Astrocyte of the spinal cord (primary cell): ENCODE results near the gene TSPAN4.

Source experiments
- DNase-seq: peaks from one replicate; pipeline ENCODE4 v3.0.0; 2011; ENCODE audit warnings: low read depth, low spot score
- H3K4me3 ChIP-seq: 2 replicates; pipeline ENCODE4 v1.5.1; 2011; ENCODE audit warnings: low read depth, mild to moderate bottlenecking, low read length, moderate library complexity
- in situ Hi-C: cut with HindIII; loops from 2 replicates; pipeline ENCODE4 v1.10.0; 2017; ENCODE audit warnings: low sequenced_read_pairs
- TF ChIP-seq, protein P1 (sequence below): IDR thresholded peaks from 2 replicates; pipeline ENCODE4 v1.5.1; 2012; ENCODE audit warnings: low read depth, mild to moderate bottlenecking, low read length, inconsistent platforms

TSPAN4 gene

DNA sequence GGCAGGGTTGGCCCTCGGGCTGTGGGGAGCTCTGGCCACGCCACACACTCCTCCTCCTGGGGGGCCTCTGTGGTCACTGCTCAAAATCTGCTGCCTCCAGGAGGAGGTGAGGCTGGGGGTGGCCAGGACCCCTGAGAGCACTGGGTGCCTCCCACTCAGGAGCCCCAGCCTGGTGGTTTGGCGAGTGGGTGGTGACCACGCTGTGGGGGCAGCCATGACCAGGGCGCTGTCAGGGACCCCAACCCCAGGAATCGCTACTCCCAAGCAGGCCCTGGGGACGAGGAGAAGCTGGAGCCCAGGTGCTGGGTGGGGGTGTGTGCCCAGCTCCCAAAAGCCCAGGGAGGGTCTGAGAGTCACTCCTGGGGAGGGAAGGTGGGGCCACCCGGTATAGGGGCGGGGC lies 30.1 kb downstream of the TSPAN4 start:
- in situ Hi-C loops, result no loop called here
- H3K4me3 ChIP-seq, result no peak overlapping the region
- DNase-seq, result no peak
- TF ChIP-seq, protein P1, sequence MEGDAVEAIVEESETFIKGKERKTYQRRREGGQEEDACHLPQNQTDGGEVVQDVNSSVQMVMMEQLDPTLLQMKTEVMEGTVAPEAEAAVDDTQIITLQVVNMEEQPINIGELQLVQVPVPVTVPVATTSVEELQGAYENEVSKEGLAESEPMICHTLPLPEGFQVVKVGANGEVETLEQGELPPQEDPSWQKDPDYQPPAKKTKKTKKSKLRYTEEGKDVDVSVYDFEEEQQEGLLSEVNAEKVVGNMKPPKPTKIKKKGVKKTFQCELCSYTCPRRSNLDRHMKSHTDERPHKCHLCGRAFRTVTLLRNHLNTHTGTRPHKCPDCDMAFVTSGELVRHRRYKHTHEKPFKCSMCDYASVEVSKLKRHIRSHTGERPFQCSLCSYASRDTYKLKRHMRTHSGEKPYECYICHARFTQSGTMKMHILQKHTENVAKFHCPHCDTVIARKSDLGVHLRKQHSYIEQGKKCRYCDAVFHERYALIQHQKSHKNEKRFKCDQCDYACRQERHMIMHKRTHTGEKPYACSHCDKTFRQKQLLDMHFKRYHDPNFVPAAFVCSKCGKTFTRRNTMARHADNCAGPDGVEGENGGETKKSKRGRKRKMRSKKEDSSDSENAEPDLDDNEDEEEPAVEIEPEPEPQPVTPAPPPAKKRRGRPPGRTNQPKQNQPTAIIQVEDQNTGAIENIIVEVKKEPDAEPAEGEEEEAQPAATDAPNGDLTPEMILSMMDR, result no peak

DNA sequence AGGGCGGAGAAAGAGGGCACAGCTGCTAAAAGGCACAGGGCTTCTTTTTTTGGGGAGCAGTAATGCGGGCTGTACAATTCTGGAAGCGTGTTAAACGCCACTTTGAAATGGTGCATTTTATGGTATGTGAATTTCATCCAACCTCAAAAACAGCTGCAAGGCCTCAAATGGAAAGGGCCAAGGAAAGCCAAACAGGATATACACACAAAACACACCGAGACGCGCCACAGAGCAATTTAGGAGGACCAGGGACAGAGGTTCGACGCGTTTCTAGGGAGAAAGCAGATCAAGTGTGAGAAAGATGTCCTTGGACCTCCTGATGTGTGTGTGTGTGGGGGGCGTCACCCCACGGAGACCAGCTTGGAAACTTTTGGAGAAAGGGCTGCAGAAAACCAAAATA lies 31.1 kb downstream of the TSPAN4 start:
- DNase-seq, result no peak
- no peak overlapping the region for H3K4me3 ChIP-seq
- in situ Hi-C loops, result no loop called here
- TF ChIP-seq, protein P1, result no peak

DNA sequence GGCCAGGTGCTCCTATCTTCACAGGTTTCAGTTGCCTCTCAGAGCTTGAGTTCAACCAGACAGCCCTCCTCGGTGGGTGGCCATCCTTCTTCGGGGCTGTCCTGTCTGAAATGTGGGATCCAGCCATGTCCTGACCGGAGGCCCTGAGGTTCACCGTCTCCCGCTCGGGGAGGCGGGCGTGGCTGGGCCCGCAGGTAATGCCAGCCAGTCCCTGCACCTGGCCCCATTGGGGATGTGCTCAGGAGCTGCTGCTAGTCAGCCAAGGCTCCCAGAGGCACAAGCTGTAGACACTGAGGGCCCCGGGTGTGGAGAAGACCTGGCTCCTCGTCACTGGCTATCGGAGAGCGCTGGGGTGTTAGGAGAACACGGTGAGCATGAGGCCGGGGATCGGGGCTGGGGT lies 32.6 kb downstream of the TSPAN4 start:
- TF ChIP-seq, protein P1, result no peak
- no peak for DNase-seq
- in situ Hi-C loops, result no loop called here
- no peak overlapping the region for H3K4me3 ChIP-seq

DNA sequence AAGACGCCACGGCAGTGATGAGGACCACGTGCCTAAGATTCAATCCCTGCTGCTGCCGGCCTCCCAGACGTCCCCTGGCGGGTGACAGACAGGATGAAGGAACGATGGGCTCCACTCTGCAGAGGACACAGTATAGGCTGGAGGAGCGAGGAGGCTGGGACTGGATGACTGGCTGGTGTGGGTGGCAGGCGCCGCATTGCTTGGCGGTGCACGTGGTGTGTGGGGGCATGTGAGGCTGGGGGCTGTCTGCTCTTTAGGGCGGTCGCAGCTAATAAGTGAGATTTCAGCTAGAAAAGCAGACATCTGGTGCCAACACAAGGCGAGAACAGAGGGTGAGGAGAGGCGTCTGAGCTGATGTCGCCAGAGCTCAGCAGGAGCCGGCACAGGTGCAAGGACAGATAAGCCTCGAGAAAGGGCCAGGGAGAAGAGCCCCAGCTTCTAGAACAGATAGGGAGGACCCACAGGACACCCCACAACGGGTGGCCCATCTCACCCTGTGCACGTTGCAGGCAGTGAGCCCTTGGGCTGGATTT lies 33.2 kb downstream of the TSPAN4 start:
- in situ Hi-C loops, result no loop called here
- TF ChIP-seq, protein P1, result no peak
- no peak overlapping the region for H3K4me3 ChIP-seq
- DNase-seq, result no peak

DNA sequence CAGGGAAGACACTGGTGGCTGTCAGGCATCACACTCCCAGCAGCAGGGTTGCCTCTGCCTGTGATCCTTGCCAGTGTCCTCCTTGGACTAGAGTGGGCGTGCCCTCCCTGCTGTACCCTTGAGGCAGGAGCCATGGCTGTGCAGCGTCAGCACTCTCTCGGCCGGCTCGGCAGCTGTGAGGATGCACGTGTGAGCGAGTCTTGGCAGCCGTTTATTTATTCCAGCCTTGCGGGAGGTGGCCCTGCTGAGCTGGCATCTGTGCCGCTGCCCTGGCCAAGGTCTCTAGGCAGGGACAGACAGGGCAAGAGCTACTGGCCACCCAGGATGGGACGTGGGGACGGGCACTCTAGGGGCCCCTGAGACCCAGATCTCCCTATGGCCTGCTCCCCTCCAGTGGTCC lies 33.9 kb downstream of the TSPAN4 start:
- TF ChIP-seq, protein P1, result no peak
- DNase-seq, result no peak
- in situ Hi-C loops, result no loop called here
- no peak overlapping the region for H3K4me3 ChIP-seq

DNA sequence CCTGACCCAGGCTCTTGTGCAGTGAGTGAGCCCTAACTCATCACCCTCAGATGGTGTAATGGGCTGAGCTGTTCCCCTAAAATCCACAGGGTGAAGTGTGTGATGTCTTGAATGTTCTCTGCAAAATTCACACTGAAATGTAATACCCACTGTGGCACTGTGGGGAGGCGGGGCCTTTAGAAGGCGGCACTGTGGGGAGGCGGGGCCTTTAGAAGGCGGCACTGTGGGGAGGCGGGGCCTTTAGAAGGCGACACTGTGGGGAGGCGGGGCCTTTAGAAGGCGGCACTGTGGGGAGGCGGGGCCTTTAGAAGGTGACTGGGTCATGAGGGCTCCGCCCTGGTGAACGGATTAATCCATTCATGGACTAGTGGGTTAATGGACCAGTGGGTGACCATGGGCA lies 34.9 kb downstream of the TSPAN4 start:
- no peak overlapping the region for H3K4me3 ChIP-seq
- no peak for DNase-seq
- in situ Hi-C loops, result no loop called here
- TF ChIP-seq, protein P1, result no peak

DNA sequence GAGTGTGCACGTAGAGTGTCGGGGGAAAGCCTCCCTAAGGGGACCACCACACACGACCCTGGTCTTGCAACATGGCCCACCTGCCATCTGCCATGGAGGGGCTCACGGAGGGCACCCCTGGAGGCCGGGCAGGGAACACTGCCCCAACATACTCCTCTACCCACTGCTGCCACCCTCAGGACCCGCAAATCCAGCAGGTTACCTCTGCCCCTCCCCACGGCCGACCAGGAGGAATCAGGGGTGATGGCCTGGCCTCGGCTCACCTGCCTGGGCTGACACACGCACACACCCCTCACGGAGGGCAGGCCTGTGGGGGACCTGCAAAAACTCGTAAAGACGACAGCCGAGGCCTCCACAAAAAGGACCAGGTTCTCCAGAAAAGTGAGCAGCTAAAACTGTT lies 37.8 kb downstream of the TSPAN4 start:
- TF ChIP-seq, protein P1, result no peak
- in situ Hi-C loops, result no loop called here

More for the DNA sequence above, 37.8 kb downstream of the TSPAN4 start:
- no peak overlapping the region for H3K4me3 ChIP-seq
- DNase-seq, result no peak
